Mucosa of rectum (tissue), 2 donors: ENCODE data around the gene MRPL17.

Source experiments
- H3K27ac ChIP-seq, 2 donors: one replicate each; pipeline ENCODE4 v1.7.0; 2013; ENCODE audit warnings: inconsistent platforms in 2 of 2, low read depth in 2 of 2, low read length in 2 of 2
- H3K27me3 ChIP-seq, 2 donors: one replicate each; pipeline ENCODE4 v1.7.0; 2013; ENCODE audit warnings: low read length in 2 of 2; ENCODE audit not compliant: control insufficient read depth in 2 of 2, insufficient read depth in 2 of 2
- H3K36me3 ChIP-seq, 2 donors: one replicate each; pipeline ENCODE4 v1.7.0; 2013; ENCODE audit warnings: low read length in 2 of 2; ENCODE audit not compliant: control insufficient read depth in 2 of 2, insufficient read depth in 2 of 2
- H3K4me1 ChIP-seq, 2 donors: one replicate each; pipeline ENCODE4 v1.7.0; 2013; ENCODE audit warnings: low read length in 2 of 2, mild to moderate bottlenecking in 1 of 2; ENCODE audit not compliant: control insufficient read depth in 2 of 2, insufficient read depth in 2 of 2
- H3K4me3 ChIP-seq, 2 donors: one replicate each; pipeline ENCODE4 v1.7.0; 2013; ENCODE audit warnings: low read length in 2 of 2
- H3K9ac ChIP-seq, 2 donors: one replicate each; pipeline ENCODE4 v1.7.0; 2013; ENCODE audit warnings: low read length in 2 of 2, low read depth in 1 of 2, mild to moderate bottlenecking in 1 of 2
- H3K9me3 ChIP-seq, 2 donors: one replicate each; pipeline ENCODE4 v1.7.0; 2013; ENCODE audit warnings: low read length in 2 of 2; ENCODE audit not compliant: control insufficient read depth in 2 of 2
- donor health status: healthy.
- donor health status: Normal muscosa, but diverticular disease.

MRPL17 gene

GRCh38 chr11:6636480-6636879, 46.7 kb downstream of the MRPL17 start:
- Histone ChIP-seq H3K36me3 (peaks cover 0 to 3% of the 10 kb centered on the region in 2 donors), H3K4me1 (peaks cover 14 to 19% of the 10 kb centered on the region in 2 donors), H3K4me3 (no peak overlapping the region), H3K9ac (no peak overlapping the region), H3K27ac (no peak overlapping the region), H3K27me3 (no peaks in the 10 kb centered on the region), H3K9me3 (no peaks in the 10 kb centered on the region)

GRCh38 chr11:6635082-6635932, 47.8 kb downstream of the MRPL17 start:
- no peaks in the 10 kb centered on the region for H3K9me3 ChIP-seq
- peak overlapping the region in 1 of 2 donors; percentile 2 for H3K9ac ChIP-seq
- peaks cover 0 to 3% of the 10 kb centered on the region in 2 donors for H3K36me3 ChIP-seq
- H3K4me1 ChIP-seq = peaks cover 14 to 19% of the 10 kb centered on the region in 2 donors
- H3K27me3 ChIP-seq = no peaks in the 10 kb centered on the region
- peak overlapping the region; percentile 44 to 49 for H3K27ac ChIP-seq
- H3K4me3 ChIP-seq = no peak overlapping the region

GRCh38 chr11:6634534-6634933, 48.6 kb downstream of the MRPL17 start:
- Histone ChIP-seq H3K27me3 (no peaks in the 10 kb centered on the region), H3K9ac (peak overlapping the region in 1 of 2 donors; percentile 2), H3K4me1 (peaks cover 14 to 19% of the 10 kb centered on the region in 2 donors), H3K4me3 (no peak overlapping the region), H3K9me3 (no peaks in the 10 kb centered on the region), H3K27ac (no peak overlapping the region), H3K36me3 (peaks cover 0 to 3% of the 10 kb centered on the region in 2 donors)

- H3K9me3 ChIP-seq = no peaks in the 10 kb centered on the region
- H3K9ac ChIP-seq = no peak overlapping the region
- no peak overlapping the region for H3K4me3 ChIP-seq
- peaks cover 0 to 7% of the 10 kb centered on the region in 2 donors for H3K36me3 ChIP-seq
- no peak overlapping the region for H3K27ac ChIP-seq
- peaks cover 14 to 19% of the 10 kb centered on the region in 2 donors for H3K4me1 ChIP-seq
- H3K27me3 ChIP-seq = no peaks in the 10 kb centered on the region
These were observed 49.4 kb downstream of the MRPL17 start for GRCh38 chr11:6633422-6634408.

- peaks cover 12 to 14% of the 10 kb centered on the region in 2 donors for H3K4me1 ChIP-seq
- H3K9me3 ChIP-seq = no peaks in the 10 kb centered on the region
- H3K9ac ChIP-seq = no peak overlapping the region
- H3K36me3 ChIP-seq = peaks cover 0 to 10% of the 10 kb centered on the region in 2 donors
- no peaks in the 10 kb centered on the region for H3K27me3 ChIP-seq
- no peak overlapping the region for H3K4me3 ChIP-seq
- H3K27ac ChIP-seq = no peak overlapping the region
These were observed 50.7 kb downstream of the MRPL17 start for GRCh38 chr11:6632116-6633073.

- H3K9me3 ChIP-seq = no peaks in the 10 kb centered on the region
- H3K4me1 ChIP-seq = peaks cover 12 to 14% of the 10 kb centered on the region in 2 donors
- no peak overlapping the region for H3K9ac ChIP-seq
- H3K36me3 ChIP-seq = peaks cover 0 to 10% of the 10 kb centered on the region in 2 donors
- no peak overlapping the region for H3K4me3 ChIP-seq
- no peaks in the 10 kb centered on the region for H3K27me3 ChIP-seq
- H3K27ac ChIP-seq = no peak overlapping the region
These were observed 51.7 kb downstream of the MRPL17 start for GRCh38 chr11:6631361-6631890.

GRCh38 chr11:6630632-6631291, 52.4 kb downstream of the MRPL17 start:
- Histone ChIP-seq H3K9me3 (no peaks in the 10 kb centered on the region), H3K27ac (no peak overlapping the region), H3K36me3 (peaks cover 0 to 10% of the 10 kb centered on the region in 2 donors), H3K4me3 (peak overlapping the region; percentile 13 to 19), H3K9ac (no peak overlapping the region), H3K27me3 (no peaks in the 10 kb centered on the region), H3K4me1 (peaks cover 10 to 12% of the 10 kb centered on the region in 2 donors)
